ENCODE data around the gene PLEKHO1.
"Not testable (repeated sequence)": the region's sequence is repeated elsewhere in the genome, so short reads cannot be mapped to it uniquely, and the experiment has no call there.

Gene PLEKHO1

GRCh38 chr1:150180474-150180873 lies 30.8 kb downstream of the PLEKHO1 start:
- no peak for DNase-seq (ENCODE audit: insufficient read length)
- no peak for FAIRE-seq
- TF ChIP-seq TAF1 (IDR thresholded peaks at IDR 0.05; ENCODE audit: borderline replicate concordance, low read depth, low read length): no peak
- TF ChIP-seq POLR2A (IDR thresholded peaks at IDR 0.05; ENCODE audit: low read depth, low read length): no peak

GRCh38 chr1:150182247-150182646 lies 32.5 kb downstream of the PLEKHO1 start:
- FAIRE-seq: no peak
- TF ChIP-seq POLR2AphosphoS5 (IDR thresholded peaks at IDR 0.05; ENCODE audit: low read depth, low read length) (no peak), TAF1 (IDR thresholded peaks at IDR 0.05; ENCODE audit: borderline replicate concordance, low read depth, low read length) (no peak), POLR2A (IDR thresholded peaks at IDR 0.05; ENCODE audit: low read depth, low read length) (no peak)

GRCh38 chr1:150183061-150183460 lies 33.3 kb downstream of the PLEKHO1 start:
- FAIRE-seq (no peak), DNase-seq (ENCODE audit: insufficient read length) (no peak)
- no peak for TF ChIP-seq POLR2A (IDR thresholded peaks at IDR 0.05; ENCODE audit: low read depth, low read length)
- TF ChIP-seq POLR2AphosphoS5 (IDR thresholded peaks at IDR 0.05; ENCODE audit: low read depth, low read length): no peak
- no peak for TF ChIP-seq TAF1 (IDR thresholded peaks at IDR 0.05; ENCODE audit: borderline replicate concordance, low read depth, low read length)

More at GRCh38 chr1:150182247-150182646, 32.5 kb downstream of the PLEKHO1 start:
- no peak for DNase-seq (ENCODE audit: insufficient read length)

GRCh38 chr1:150185481-150185880 lies 35.8 kb downstream of the PLEKHO1 start:
- FAIRE-seq (no peak), DNase-seq (ENCODE audit: insufficient read length) (no peak)
- TF ChIP-seq TAF1 (IDR thresholded peaks at IDR 0.05; ENCODE audit: borderline replicate concordance, low read depth, low read length): no peak
- TF ChIP-seq POLR2AphosphoS5 (IDR thresholded peaks at IDR 0.05; ENCODE audit: low read depth, low read length): no peak
- no peak for TF ChIP-seq POLR2A (IDR thresholded peaks at IDR 0.05; ENCODE audit: low read depth, low read length)

GRCh38 chr1:150186438-150186788 lies 36.7 kb downstream of the PLEKHO1 start:
- DNase-seq (ENCODE audit: insufficient read length); FAIRE-seq: not testable (repeated sequence)

GRCh38 chr1:150186789-150187559 lies 37.3 kb downstream of the PLEKHO1 start:
- FAIRE-seq (no peak), DNase-seq (ENCODE audit: insufficient read length) (no peak)
- no peak for TF ChIP-seq POLR2AphosphoS5 (IDR thresholded peaks at IDR 0.05; ENCODE audit: low read depth, low read length)
- TF ChIP-seq POLR2A (IDR thresholded peaks at IDR 0.05; ENCODE audit: low read depth, low read length): no peak
- no peak for TF ChIP-seq TAF1 (IDR thresholded peaks at IDR 0.05; ENCODE audit: borderline replicate concordance, low read depth, low read length)

GRCh38 chr1:150187560-150187931 lies 37.8 kb downstream of the PLEKHO1 start:
- no peak for DNase-seq (ENCODE audit: insufficient read length)
- TF ChIP-seq POLR2AphosphoS5 (IDR thresholded peaks at IDR 0.05; ENCODE audit: low read depth, low read length) (no peak), TAF1 (IDR thresholded peaks at IDR 0.05; ENCODE audit: borderline replicate concordance, low read depth, low read length) (no peak), POLR2A (IDR thresholded peaks at IDR 0.05; ENCODE audit: low read depth, low read length) (no peak)
- no peak for FAIRE-seq

- TF ChIP-seq POLR2AphosphoS5 (IDR thresholded peaks at IDR 0.05; ENCODE audit: low read depth, low read length) (no peak), POLR2A (IDR thresholded peaks at IDR 0.05; ENCODE audit: low read depth, low read length) (no peak), TAF1 (IDR thresholded peaks at IDR 0.05; ENCODE audit: borderline replicate concordance, low read depth, low read length) (no peak)
- FAIRE-seq: no peak
- DNase-seq (ENCODE audit: insufficient read length): no peak
Observed at GRCh38 chr1:150192012-150192411, 42.3 kb downstream of the PLEKHO1 start.

- no peak for TF ChIP-seq POLR2AphosphoS5 (IDR thresholded peaks at IDR 0.05; ENCODE audit: low read depth, low read length)
- TF ChIP-seq POLR2A (IDR thresholded peaks at IDR 0.05; ENCODE audit: low read depth, low read length): no peak
- TF ChIP-seq TAF1 (IDR thresholded peaks at IDR 0.05; ENCODE audit: borderline replicate concordance, low read depth, low read length): no peak
- DNase-seq (ENCODE audit: insufficient read length) (no peak), FAIRE-seq (no peak)
Observed at GRCh38 chr1:150194381-150195031, 44.8 kb downstream of the PLEKHO1 start.

- TF ChIP-seq TAF1 (IDR thresholded peaks at IDR 0.05; ENCODE audit: borderline replicate concordance, low read depth, low read length): no peak
- no peak for TF ChIP-seq POLR2AphosphoS5 (IDR thresholded peaks at IDR 0.05; ENCODE audit: low read depth, low read length)
- TF ChIP-seq POLR2A (IDR thresholded peaks at IDR 0.05; ENCODE audit: low read depth, low read length): no peak
Observed at GRCh38 chr1:150196417-150196816, 46.7 kb downstream of the PLEKHO1 start.

GRCh38 chr1:150207281-150207971 lies 57.7 kb downstream of the PLEKHO1 start:
- no peak for TF ChIP-seq POLR2AphosphoS5 (IDR thresholded peaks at IDR 0.05; ENCODE audit: low read depth, low read length)
- no peak for DNase-seq (ENCODE audit: insufficient read length)
- FAIRE-seq: no peak

More at GRCh38 chr1:150196417-150196816, 46.7 kb downstream of the PLEKHO1 start:
- FAIRE-seq: no peak
- no peak for DNase-seq (ENCODE audit: insufficient read length)

- DNase-seq (ENCODE audit: insufficient read length); FAIRE-seq: not testable (repeated sequence)
Observed at GRCh38 chr1:150208460-150208859, 58.7 kb downstream of the PLEKHO1 start.
